B cell (primary cell): ENCODE results near the gene HBM. TPM values are rescaled to one million over a fixed set of nuclear protein-coding genes. Genes with fewer than 3 reads are reported as not detected.
"Not testable (repeated sequence)": the region's sequence is repeated elsewhere in the genome, so short reads cannot be mapped to it uniquely, and the experiment has no call there.

Experiments
- ATAC-seq: fragments of 200-7000 bp; cut with Tn5 transposase; one replicate; pipeline ENCODE4 v1.10.0; 2021; ENCODE audit warnings: low read depth, mild to moderate bottlenecking, moderate number of reproducible peaks, moderate library complexity
- CTCF ChIA-PET: fragments of 350-600 bp; sonication (Branson Sonifier 250); formaldehyde crosslinking; loops from one replicate; lab custom pipeline; 2021; ENCODE audit warnings: antibody characterized with exemption, inconsistent platforms; lab: Charles Lee
- POLR2A ChIA-PET: fragments of 350-600 bp; sonication (Branson Sonifier 250); formaldehyde crosslinking; loops from one replicate; lab custom pipeline; 2021; ENCODE audit warnings: antibody characterized with exemption; lab: Charles Lee
- DNase-seq: peaks from one replicate; pipeline ENCODE4 v3.0.0; 2013
- H2AFZ ChIP-seq: 2 replicates; pipeline ENCODE4 v1.6.1; 2012; ENCODE audit warnings: mild to moderate bottlenecking, low read depth, low read length; ENCODE audit not compliant: insufficient read depth, poor library complexity, severe bottlenecking
- H3K27ac ChIP-seq, 2 donors: 1 replicate in 1 of 2; 2 replicates in 1 of 2; pipeline ENCODE4 v1.5.1; 2012 to 2013; ENCODE audit warnings: low read length in 2 of 2, mild to moderate bottlenecking in 2 of 2, moderate library complexity in 1 of 2
- H3K27me3 ChIP-seq, 4 experiments: fragments of 200-600 bp in 1 of 4; sonication (generic) in 1 of 4; replicated peaks in 1 of 4; 1 replicate in 2 of 4; 2 replicates in 2 of 4; pipeline versions ENCODE4 v1.6.1 to v1.7.0; 2013 to 2016; ENCODE audit warnings: low read length in 3 of 4, mild to moderate bottlenecking in 2 of 4, mixed read lengths in 1 of 4, moderate library complexity in 1 of 4; ENCODE audit not compliant: insufficient read depth in 4 of 4, control insufficient read depth in 3 of 4; ENCODE audit errors: control extremely low read depth in 1 of 4
- H3K36me3 ChIP-seq, 2 experiments: replicated peaks in 1 of 2; 1 replicate in 1 of 2; 2 replicates in 1 of 2; pipeline versions ENCODE4 v1.6.1 to v1.7.1; 2013; ENCODE audit warnings: low read length in 1 of 2; ENCODE audit not compliant: insufficient read depth in 2 of 2, control insufficient read depth in 1 of 2; ENCODE audit errors: control extremely low read depth in 1 of 2, extremely low read depth in 1 of 2
- H3K4me1 ChIP-seq, 2 donors: fragments of 200-600 bp in 1 of 2; sonication (generic) in 1 of 2; 1 replicate in 1 of 2; 2 replicates in 1 of 2; pipeline versions ENCODE4 v1.5.1 to v1.6.1; 2013 to 2017; ENCODE audit warnings: low read length in 2 of 2; ENCODE audit not compliant: control insufficient read depth in 2 of 2, insufficient read depth in 2 of 2
- H3K4me2 ChIP-seq: replicated peaks from 2 replicates; pipeline ENCODE3; 2012; ENCODE audit warnings: mild to moderate bottlenecking, low read depth, low read length; ENCODE audit not compliant: poor library complexity, severe bottlenecking
- H3K4me3 ChIP-seq, 5 experiments: fragments of 200-600 bp in 1 of 5; sonication (generic) in 1 of 5; 1 replicate in 3 of 5; 2 replicates in 2 of 5; pipeline versions ENCODE4 v1.5.1 to v1.7.0; 2011 to 2016; ENCODE audit warnings: low read length in 4 of 5, mild to moderate bottlenecking in 4 of 5, low read depth in 2 of 5, control low read depth in 1 of 5, moderate library complexity in 1 of 5; ENCODE audit not compliant: insufficient read depth in 1 of 5; ENCODE audit errors: control extremely low read depth in 1 of 5, extremely low read depth in 1 of 5
- H3K79me2 ChIP-seq: fragments of 200-600 bp; sonication (generic); one replicate; pipeline ENCODE4 v1.6.0; 2016; ENCODE audit warnings: low read length; ENCODE audit not compliant: control insufficient read depth, insufficient read depth
- H3K9ac ChIP-seq: fragments of 200-600 bp; sonication (generic); 2 replicates; pipeline ENCODE4 v1.6.1; 2017; ENCODE audit warnings: mild to moderate bottlenecking, low read length, moderate library complexity
- H3K9me3 ChIP-seq, 3 donors: one replicate each; pipeline versions ENCODE4 v1.6.1 to v1.7.1; 2013; ENCODE audit warnings: low read length in 2 of 3; ENCODE audit not compliant: control insufficient read depth in 2 of 3, insufficient read depth in 1 of 3; ENCODE audit errors: control extremely low read depth in 1 of 3
- H4K20me1 ChIP-seq: 2 replicates; pipeline ENCODE4 v1.6.0; 2012; ENCODE audit warnings: mild to moderate bottlenecking, low read length; ENCODE audit not compliant: insufficient read depth, control insufficient read depth, poor library complexity, severe bottlenecking
- H3K27ac Mint-ChIP-seq: one replicate; pipeline ENCODE4 v1.8.0; 2021; ENCODE audit warnings: mixed read lengths
- H3K27me3 Mint-ChIP-seq: one replicate; pipeline ENCODE4 v1.8.0; 2021; ENCODE audit warnings: mixed read lengths
- H3K4me1 Mint-ChIP-seq: one replicate; pipeline ENCODE4 v1.8.0; 2021; ENCODE audit warnings: mixed read lengths
- H3K4me3 Mint-ChIP-seq: one replicate; pipeline ENCODE4 v1.8.0; 2021; ENCODE audit warnings: mixed read lengths
- H3K9me3 Mint-ChIP-seq: one replicate; pipeline ENCODE4 v1.8.0; 2022; ENCODE audit warnings: mixed read lengths; ENCODE audit not compliant: insufficient read depth
- EZH2 ChIP-seq: IDR thresholded peaks from 2 replicates; pipeline ENCODE4 v1.6.1; 2012; ENCODE audit warnings: borderline replicate concordance, low read depth, mild to moderate bottlenecking, moderate library complexity, low read length; ENCODE audit not compliant: insufficient read depth, poor library complexity, severe bottlenecking
- WGBS: methylation state at CpG from one replicate; pipeline ENCODE4 v1.1.5; 2013; ENCODE audit warnings: missing lambda C conversion rate; ENCODE audit not compliant: insufficient coverage; 5-methylcytosine and 5-hydroxymethylcytosine counted together
- intact Hi-C: fragments of 100-400 bp; cut with micrococcal nuclease; formaldehyde crosslinking; loops from one replicate; pipeline ENCODE4 v1.10.0; 2022
- polyA plus RNA-seq: library from polyadenylated mRNA; depleted of rRNA; stranded (reverse); fragments of >200 nt; gene quantifications from 2 replicates; pipeline ENCODE4 v1.2.3, GENCODE V29; 2012
- total RNA-seq, 2 donors: library from RNA; stranded (reverse); fragments of 120-200 nt in 1 of 2; gene quantifications; 1 replicate in 1 of 2; 2 replicates in 1 of 2; pipeline versions ENCODE4 v1.2.3 to v1.2.4, GENCODE V29; 2013 to 2022
- TF ChIP-seq, protein P1 (sequence below): fragments of 200-600 bp; IDR thresholded peaks from one replicate; pipeline ENCODE4 v1.8.0; 2022; ENCODE audit warnings: antibody characterized with exemption, mild to moderate bottlenecking

HBM gene
- total and polyA plus RNA-seq, 2 donors (not counting 1 experiment from before 2014, with no cell fraction given): 0.64 TPM; not detected in 1

DNA sequence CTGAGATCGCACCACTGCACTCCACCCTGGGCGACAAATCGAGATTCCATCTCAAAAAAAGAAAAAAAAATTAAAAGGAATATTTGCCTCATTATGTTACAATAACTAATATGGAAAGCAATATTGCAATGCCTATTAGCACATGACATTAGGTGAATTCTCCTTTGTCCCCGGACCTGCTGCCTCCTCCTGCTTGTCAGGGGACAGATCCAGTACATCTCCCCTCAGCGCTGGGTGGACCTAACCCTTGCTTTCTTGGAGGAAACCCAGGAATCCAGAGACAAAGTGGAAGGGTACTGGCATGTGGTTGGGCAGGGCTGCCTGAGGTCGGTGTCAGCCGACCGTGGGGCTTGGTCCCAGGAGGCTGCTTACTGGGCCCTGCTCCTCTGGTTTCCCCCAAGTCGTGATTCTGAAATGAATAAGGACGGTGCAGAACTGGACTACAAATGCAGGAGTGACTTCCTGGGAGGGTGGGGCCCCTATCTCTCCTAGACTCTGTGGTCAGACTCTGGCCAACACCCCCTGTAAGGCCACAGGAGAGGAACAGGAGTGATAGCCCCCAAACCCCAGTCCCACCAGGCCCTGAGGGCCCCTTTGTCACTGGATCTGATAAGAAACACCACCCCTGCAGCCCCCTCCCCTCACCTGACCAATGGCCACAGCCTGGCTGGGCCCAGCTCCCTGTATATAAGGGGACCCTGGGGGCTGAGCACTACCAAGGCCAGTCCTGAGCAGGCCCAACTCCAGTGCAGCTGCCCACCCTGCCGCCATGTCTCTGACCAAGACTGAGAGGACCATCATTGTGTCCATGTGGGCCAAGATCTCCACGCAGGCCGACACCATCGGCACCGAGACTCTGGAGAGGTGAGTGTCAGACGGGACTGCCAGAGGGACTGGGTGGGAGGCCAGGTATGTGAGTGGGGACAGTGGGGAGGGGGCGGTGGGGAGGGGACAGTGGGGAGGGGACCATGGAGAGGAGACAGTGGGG, 13.3 kb upstream of the HBM start, which contains the start of gene HBZ:
HBZ (plus strand) TSS at position 504 of the 988 bp plus-strand sequence; CDS start at position 770, 266 bp downstream.
- H3K9me3 ChIP-seq: peaks cover 0 to 8% (median 0%) of the 10 kb centered on the region in 3 donors
- Mint-ChIP-seq H3K4me3 (peak within 1 kb of the TSS; percentile 46), H3K4me1 (peaks cover 9% of the 10 kb centered on the region), H3K27ac (peak within 1 kb of the TSS; percentile 70), H3K9me3 (no peaks in the 10 kb centered on the region), H3K27me3 (peaks cover 29% of the 10 kb centered on the region)
- no peak within 1 kb of the TSS for H3K4me2 ChIP-seq
- ATAC-seq (no peak), DNase-seq (no peak)
- H3K36me3 ChIP-seq: no peaks in the 10 kb centered on the region
- CTCF ChIA-PET: no interaction called here
- H3K79me2 ChIP-seq: no peaks in the 10 kb centered on the region
- intact Hi-C loops: loop anchor here (1.0 kb wide), 1 partner anchor 10 kb away; no protein-coding TSS in a partner anchor
- H3K27ac ChIP-seq: no peak within 1 kb of the TSS
- no peak for TF ChIP-seq EZH2
- TF ChIP-seq, protein P1, sequence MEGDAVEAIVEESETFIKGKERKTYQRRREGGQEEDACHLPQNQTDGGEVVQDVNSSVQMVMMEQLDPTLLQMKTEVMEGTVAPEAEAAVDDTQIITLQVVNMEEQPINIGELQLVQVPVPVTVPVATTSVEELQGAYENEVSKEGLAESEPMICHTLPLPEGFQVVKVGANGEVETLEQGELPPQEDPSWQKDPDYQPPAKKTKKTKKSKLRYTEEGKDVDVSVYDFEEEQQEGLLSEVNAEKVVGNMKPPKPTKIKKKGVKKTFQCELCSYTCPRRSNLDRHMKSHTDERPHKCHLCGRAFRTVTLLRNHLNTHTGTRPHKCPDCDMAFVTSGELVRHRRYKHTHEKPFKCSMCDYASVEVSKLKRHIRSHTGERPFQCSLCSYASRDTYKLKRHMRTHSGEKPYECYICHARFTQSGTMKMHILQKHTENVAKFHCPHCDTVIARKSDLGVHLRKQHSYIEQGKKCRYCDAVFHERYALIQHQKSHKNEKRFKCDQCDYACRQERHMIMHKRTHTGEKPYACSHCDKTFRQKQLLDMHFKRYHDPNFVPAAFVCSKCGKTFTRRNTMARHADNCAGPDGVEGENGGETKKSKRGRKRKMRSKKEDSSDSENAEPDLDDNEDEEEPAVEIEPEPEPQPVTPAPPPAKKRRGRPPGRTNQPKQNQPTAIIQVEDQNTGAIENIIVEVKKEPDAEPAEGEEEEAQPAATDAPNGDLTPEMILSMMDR: no peak
- H3K27me3 ChIP-seq: peaks cover 0 to 34% (median 14%) of the 10 kb centered on the region in 4 experiments
- POLR2A ChIA-PET: no interaction called here
- H2AFZ ChIP-seq: no peak within 1 kb of the TSS
- no peaks in the 10 kb centered on the region for H4K20me1 ChIP-seq
- H3K4me3 ChIP-seq: no peak within 1 kb of the TSS
- H3K9ac ChIP-seq: no peak within 1 kb of the TSS
- WGBS: 67% methylated on average over 7 of the region's 17 CpGs
- peaks cover 8% of the 10 kb centered on the region in 2 donors for H3K4me1 ChIP-seq

- DNase-seq, H3K4me1 ChIP-seq, POLR2A ChIA-PET, H4K20me1 ChIP-seq, H3K9me3 Mint-ChIP-seq, H3K9me3 ChIP-seq, CTCF ChIA-PET, H2AFZ ChIP-seq, H3K27ac ChIP-seq, H3K36me3 ChIP-seq, H3K79me2 ChIP-seq, H3K4me2 ChIP-seq, ATAC-seq, H3K4me1 Mint-ChIP-seq, H3K9ac ChIP-seq, H3K4me3 ChIP-seq: not testable (repeated sequence)
- intact Hi-C loops: loop anchor here (1.0 kb wide), 1 partner anchor 9 kb away; no protein-coding TSS in a partner anchor
- WGBS: 100% methylated on average over 1 of the region's 6 CpGs
- Mint-ChIP-seq H3K27ac (peak overlapping the region; percentile 70), H3K4me3 (peak overlapping the region; percentile 46), H3K27me3 (peaks cover 34% of the 10 kb centered on the region)
- H3K27me3 ChIP-seq: peaks cover 0 to 34% (median 14%) of the 10 kb centered on the region in 4 experiments
Observed at GRCh38 chr16:153129-153521, 12.7 kb upstream of the HBM start.

DNA sequence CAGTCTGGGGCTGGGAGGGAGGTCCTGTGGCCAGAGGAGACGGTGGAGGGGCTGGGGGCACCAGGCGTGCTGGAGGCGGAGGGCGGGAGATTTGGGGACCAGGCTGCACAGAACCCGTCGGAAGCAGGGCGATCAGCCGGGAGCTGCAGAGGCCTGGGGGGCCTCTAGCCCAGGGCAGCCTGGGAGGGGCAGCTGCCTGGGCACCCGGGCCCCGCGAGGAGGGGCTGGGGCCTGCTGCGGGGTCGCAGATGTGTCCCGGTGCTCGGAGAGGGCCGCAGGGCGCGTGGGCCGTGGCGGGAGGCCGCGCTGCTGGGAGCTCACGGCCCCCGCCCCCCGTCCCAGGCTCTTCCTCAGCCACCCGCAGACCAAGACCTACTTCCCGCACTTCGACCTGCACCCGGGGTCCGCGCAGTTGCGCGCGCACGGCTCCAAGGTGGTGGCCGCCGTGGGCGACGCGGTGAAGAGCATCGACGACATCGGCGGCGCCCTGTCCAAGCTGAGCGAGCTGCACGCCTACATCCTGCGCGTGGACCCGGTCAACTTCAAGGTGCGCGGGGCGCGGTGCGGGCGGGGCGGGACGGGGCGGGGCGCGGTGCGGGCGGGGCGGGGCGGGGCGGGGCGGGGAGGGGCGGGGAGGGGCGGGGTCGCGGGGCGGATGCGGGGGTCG, 12.1 kb upstream of the HBM start:
- H3K9me3 Mint-ChIP-seq, H3K27ac Mint-ChIP-seq, H2AFZ ChIP-seq, DNase-seq, POLR2A ChIA-PET, H3K4me1 Mint-ChIP-seq, H3K9ac ChIP-seq, H3K4me2 ChIP-seq, H3K36me3 ChIP-seq, H3K9me3 ChIP-seq, H3K4me1 ChIP-seq, H3K79me2 ChIP-seq, H4K20me1 ChIP-seq, H3K4me3 Mint-ChIP-seq, H3K4me3 ChIP-seq, CTCF ChIA-PET, H3K27ac ChIP-seq: not testable (repeated sequence)
- intact Hi-C loops: loop anchor here (1.0 kb wide), 1 partner anchor 9 kb away; no protein-coding TSS in a partner anchor
- H3K27me3 ChIP-seq: peaks cover 0 to 31% (median 14%) of the 10 kb centered on the region in 4 experiments
- H3K27me3 Mint-ChIP-seq: peaks cover 34% of the 10 kb centered on the region
- peak; percentile 62 for ATAC-seq
- no CpG with 5 or more reads among the region's 74 CpGs for WGBS
